Prostate gland (tissue), 2 donors: Measurements from ENCODE around the gene C1QTNF4.

Experiments used
- CTCF ChIP-seq, 4 experiments: fragments of 200-600 bp in 2 of 4; fragments of 450-650 bp in 2 of 4; sonication (generic) in 2 of 4; IDR thresholded peaks; 1 replicate in 3 of 4; 2 replicates in 1 of 4; pipeline ENCODE4 v1.5.1; 2016 to 2019; ENCODE audit warnings: antibody characterized with exemption in 4 of 4, mild to moderate bottlenecking in 2 of 4, moderate library complexity in 2 of 4
- POLR2AphosphoS5 ChIP-seq: sonication (generic); formaldehyde crosslinking; IDR thresholded peaks from one replicate; pipeline ENCODE4 v1.6.1; 2017; ENCODE audit warnings: antibody characterized with exemption

DNA sequence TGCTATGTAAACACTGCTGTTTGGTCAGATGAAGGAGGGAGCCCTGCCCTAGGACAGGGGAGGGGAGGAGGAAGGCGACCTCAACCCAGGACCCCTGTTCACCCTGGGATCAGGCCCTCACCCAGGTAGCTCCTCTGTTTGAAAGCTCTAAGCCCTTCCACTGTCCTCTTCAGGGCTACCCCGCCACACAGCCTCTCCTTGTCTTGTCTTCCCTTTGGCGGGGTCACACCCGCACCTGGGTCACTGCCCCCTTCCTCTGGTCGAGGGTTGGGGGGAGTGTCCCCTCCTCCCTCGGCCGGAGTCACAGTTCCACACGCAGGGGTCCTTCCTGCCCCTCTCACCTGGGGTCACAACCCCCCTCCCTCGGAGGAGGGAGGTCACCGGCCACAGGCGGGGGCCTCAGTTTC lies 29.3 kb downstream of the C1QTNF4 start:
- TF ChIP-seq CTCF (IDR thresholded peaks at IDR 0.05) (no peak), POLR2AphosphoS5 (no peak)
